GM21825 (cell line): ENCODE results near the gene SOWAHC.
A peak's percentile ranks its signal among the peaks of the same experiment; 100 is the strongest.
"Not testable (repeated sequence)": the region's sequence is repeated elsewhere in the genome, so short reads cannot be mapped to it uniquely, and the experiment has no call there.

Experiments
- ATAC-seq: cut with Tn5 transposase; IDR thresholded peaks from one replicate; pipeline ENCODE4 v1.9.1; 2021; ENCODE audit warnings: mild to moderate bottlenecking, moderate library complexity; ENCODE audit not compliant: unreplicated experiment

The SOWAHC gene

GRCh38 chr2:109614715-109615636 is 812 bp downstream of the SOWAHC start:
- no peak for ATAC-seq

GRCh38 chr2:109615637-109616144 is 1.5 kb downstream of the SOWAHC start:
- no peak for ATAC-seq

GRCh38 chr2:109616184-109616583 is 2.0 kb downstream of the SOWAHC start:
- ATAC-seq: no peak

GRCh38 chr2:109619032-109619615 is 5.0 kb downstream of the SOWAHC start:
- ATAC-seq: no peak

GRCh38 chr2:109623297-109623696 is 9.1 kb downstream of the SOWAHC start:
- ATAC-seq: no peak

- ATAC-seq: no peak
Observed at GRCh38 chr2:109623923-109624322, 9.8 kb downstream of the SOWAHC start.

- no peak for ATAC-seq
Observed at GRCh38 chr2:109624339-109624738, 10.2 kb downstream of the SOWAHC start.

- not testable (repeated sequence) for ATAC-seq
Observed at GRCh38 chr2:109628321-109628720, 14.2 kb downstream of the SOWAHC start.

- ATAC-seq: no peak
Observed at GRCh38 chr2:109629867-109630266, 15.7 kb downstream of the SOWAHC start.

GRCh38 chr2:109630441-109631430 is 16.6 kb downstream of the SOWAHC start:
- no peak for ATAC-seq

- no peak for ATAC-seq
Observed at GRCh38 chr2:109631741-109632140, 17.6 kb downstream of the SOWAHC start.

GRCh38 chr2:109632158-109632789 is 18.1 kb downstream of the SOWAHC start:
- no peak for ATAC-seq

GRCh38 chr2:109633284-109633961 is 19.3 kb downstream of the SOWAHC start:
- no peak for ATAC-seq

- ATAC-seq: no peak
Observed at GRCh38 chr2:109635426-109636304, 21.5 kb downstream of the SOWAHC start.

- ATAC-seq: no peak
Observed at GRCh38 chr2:109636317-109636716, 22.2 kb downstream of the SOWAHC start.

- ATAC-seq: peak; percentile 84
Observed at GRCh38 chr2:109637749-109638570, 23.8 kb downstream of the SOWAHC start.

- no peak for ATAC-seq
Observed at GRCh38 chr2:109638795-109639194, 24.6 kb downstream of the SOWAHC start.

- not testable (repeated sequence) for ATAC-seq
Observed at GRCh38 chr2:109640000-109640399, 25.8 kb downstream of the SOWAHC start.
